Trophoblast cell (in vitro differentiated cells and primary cell): ENCODE results near the gene LHFPL2.
A peak's percentile ranks its signal among the peaks of the same experiment; 100 is the strongest.

Experiments
- DNase-seq, 2 donors: peaks; one replicate each; pipeline ENCODE4 v3.0.0-alpha.2; 2016
- H2AFZ ChIP-seq: 2 replicates; pipeline ENCODE4 v1.6.1; 2013; ENCODE audit warnings: low read length, moderate library complexity, mild to moderate bottlenecking; ENCODE audit not compliant: insufficient read depth, poor library complexity
- H2AK5ac ChIP-seq: 2 replicates; pipeline ENCODE4 v1.6.1; 2013; ENCODE audit warnings: mild to moderate bottlenecking, low read length
- H2BK120ac ChIP-seq: 2 replicates; pipeline ENCODE4 v1.6.1; 2013; ENCODE audit warnings: low read length, mild to moderate bottlenecking, moderate library complexity; ENCODE audit not compliant: insufficient read depth, poor library complexity
- H2BK12ac ChIP-seq: 2 replicates; pipeline ENCODE4 v1.6.1; 2013; ENCODE audit warnings: mild to moderate bottlenecking, low read length, moderate library complexity
- H2BK5ac ChIP-seq: 2 replicates; pipeline ENCODE4 v1.6.1; 2013; ENCODE audit warnings: low read length, low read depth, moderate library complexity, mild to moderate bottlenecking; ENCODE audit not compliant: poor library complexity
- H3K14ac ChIP-seq: 2 replicates; pipeline ENCODE4 v1.6.1; 2013; ENCODE audit warnings: mild to moderate bottlenecking, low read length
- H3K18ac ChIP-seq: 2 replicates; pipeline ENCODE4 v1.6.1; 2013; ENCODE audit warnings: mild to moderate bottlenecking, low read length
- H3K23ac ChIP-seq: 2 replicates; pipeline ENCODE4 v1.6.1; 2013; ENCODE audit warnings: low read length
- H3K27ac ChIP-seq: 2 replicates; pipeline ENCODE4 v1.5.1; 2013; ENCODE audit warnings: low read depth, mild to moderate bottlenecking, inconsistent platforms, low read length, moderate library complexity
- H3K27me3 ChIP-seq: 2 replicates; pipeline ENCODE4 v1.6.1; 2013; ENCODE audit warnings: inconsistent platforms, mild to moderate bottlenecking, low read length, moderate library complexity; ENCODE audit not compliant: insufficient read depth
- H3K36me3 ChIP-seq, 2 experiments: 1 replicate in 1 of 2; 2 replicates in 1 of 2; pipeline ENCODE4 v1.6.1; 2013; ENCODE audit warnings: low read length in 2 of 2, mild to moderate bottlenecking in 2 of 2, moderate library complexity in 1 of 2; ENCODE audit not compliant: insufficient read depth in 2 of 2, control insufficient read depth in 1 of 2
- H3K4ac ChIP-seq: 2 replicates; pipeline ENCODE4 v1.6.1; 2013; ENCODE audit warnings: low read depth, mild to moderate bottlenecking, low read length, moderate library complexity
- H3K4me1 ChIP-seq, 2 experiments: 1 replicate in 1 of 2; 2 replicates in 1 of 2; pipeline ENCODE4 v1.6.1; 2013; ENCODE audit warnings: low read length in 2 of 2, mild to moderate bottlenecking in 2 of 2, moderate library complexity in 1 of 2; ENCODE audit not compliant: insufficient read depth in 2 of 2, control insufficient read depth in 1 of 2
- H3K4me2 ChIP-seq: 2 replicates; pipeline ENCODE4 v1.6.1; 2013; ENCODE audit warnings: inconsistent platforms, mild to moderate bottlenecking, low read length, moderate library complexity
- H3K4me3 ChIP-seq: 2 replicates; pipeline ENCODE4 v1.5.1; 2013; ENCODE audit warnings: mild to moderate bottlenecking, low read depth, low read length, inconsistent platforms
- H3K79me1 ChIP-seq: one replicate; pipeline ENCODE4 v1.6.1; 2013; ENCODE audit warnings: low read length
- H3K79me2 ChIP-seq: 2 replicates; pipeline ENCODE4 v1.6.1; 2013; ENCODE audit warnings: low read length, mild to moderate bottlenecking; ENCODE audit not compliant: control insufficient read depth, insufficient read depth, poor library complexity
- H3K9ac ChIP-seq: 2 replicates; pipeline ENCODE4 v1.6.1; 2013; ENCODE audit warnings: mild to moderate bottlenecking, low read length
- H3K9me3 ChIP-seq: 2 replicates; pipeline ENCODE4 v1.6.1; 2013; ENCODE audit warnings: low read depth, mild to moderate bottlenecking, control low read depth, inconsistent platforms, low read length; ENCODE audit not compliant: insufficient read depth
- H4K12ac ChIP-seq: 2 replicates; pipeline ENCODE4 v1.6.1; 2013; ENCODE audit warnings: low read depth, mild to moderate bottlenecking, low read length, moderate library complexity
- H4K8ac ChIP-seq: 2 replicates; pipeline ENCODE4 v1.6.1; 2013; ENCODE audit warnings: low read depth, mild to moderate bottlenecking, low read length, moderate library complexity
- H4K91ac ChIP-seq: one replicate; pipeline ENCODE4 v1.6.1; 2013; ENCODE audit warnings: low read depth, mild to moderate bottlenecking, low read length, moderate library complexity
- WGBS: extraction: QIAGEN DNeasy Blood & Tissue Kit; methylation state at CpG from one replicate; pipeline ENCODE4 v1.1.7; 2013; ENCODE audit warnings: missing lambda C conversion rate; ENCODE audit not compliant: insufficient read length, insufficient coverage; ENCODE audit errors: extremely low coverage; 5-methylcytosine and 5-hydroxymethylcytosine counted together

LHFPL2 gene

GRCh38 chr5:78627175-78627574 is 21.4 kb downstream of the LHFPL2 start:
- peaks cover 9% of the 10 kb centered on the region for H3K79me2 ChIP-seq
- no peak overlapping the region for H2AFZ ChIP-seq
- H3K23ac ChIP-seq: no peak overlapping the region
- peaks cover 22% of the 10 kb centered on the region for H3K79me1 ChIP-seq
- H3K4me2 ChIP-seq: no peak overlapping the region
- H2BK12ac ChIP-seq: no peak overlapping the region
- H3K27me3 ChIP-seq: no peaks in the 10 kb centered on the region
- peak overlapping the region; percentile 89 for H3K27ac ChIP-seq
- no peak overlapping the region for H2BK120ac ChIP-seq
- peaks cover 47 to 55% of the 10 kb centered on the region in 2 experiments for H3K4me1 ChIP-seq
- peaks cover 7 to 18% of the 10 kb centered on the region in 2 experiments for H3K36me3 ChIP-seq
- no peak overlapping the region for H2AK5ac ChIP-seq
- H3K9me3 ChIP-seq: no peaks in the 10 kb centered on the region
- no peak overlapping the region for H3K9ac ChIP-seq
- no peak overlapping the region for H3K14ac ChIP-seq
- no peak overlapping the region for H2BK5ac ChIP-seq
- H3K4me3 ChIP-seq: no peak overlapping the region
- no peak overlapping the region for H4K12ac ChIP-seq
- WGBS: no CpG with 5 or more reads among the region's 3 CpGs
- no peak overlapping the region for H4K8ac ChIP-seq
- H3K18ac ChIP-seq: no peak overlapping the region
- no peak overlapping the region for H3K4ac ChIP-seq
- H4K91ac ChIP-seq: peak overlapping the region; percentile 97
- DNase-seq: no peak

- Histone ChIP-seq H3K4me3 (no peak overlapping the region), H3K27me3 (no peaks in the 10 kb centered on the region)
- no CpG with 5 or more reads among the region's 10 CpGs for WGBS
Measured at GRCh38 chr5:78626009-78626571, 22.5 kb downstream of the LHFPL2 start.

GRCh38 chr5:78624992-78625391 is 23.6 kb downstream of the LHFPL2 start:
- H2AK5ac ChIP-seq: no peak overlapping the region
- H4K91ac ChIP-seq: no peak overlapping the region
- H3K27me3 ChIP-seq: no peaks in the 10 kb centered on the region
- no peak overlapping the region for H3K4me2 ChIP-seq
- peak overlapping the region; percentile 49 for H3K4ac ChIP-seq
- H3K4me3 ChIP-seq: no peak overlapping the region
- H4K12ac ChIP-seq: no peak overlapping the region
- H3K79me1 ChIP-seq: peaks cover 18% of the 10 kb centered on the region
- H3K36me3 ChIP-seq: peaks cover 5 to 12% of the 10 kb centered on the region in 2 experiments
- no peak overlapping the region for H4K8ac ChIP-seq
- no peak for DNase-seq
- H3K9ac ChIP-seq: no peak overlapping the region
- H3K27ac ChIP-seq: no peak overlapping the region
- WGBS: no CpG with 5 or more reads among the region's 4 CpGs
- H3K23ac ChIP-seq: peak overlapping the region; percentile 66
- no peak overlapping the region for H3K14ac ChIP-seq
- no peak overlapping the region for H2BK12ac ChIP-seq
- H3K4me1 ChIP-seq: peaks cover 29 to 38% of the 10 kb centered on the region in 2 experiments
- H3K18ac ChIP-seq: peak overlapping the region; percentile 53
- H2BK120ac ChIP-seq: no peak overlapping the region
- peaks cover 3% of the 10 kb centered on the region for H3K9me3 ChIP-seq
- H2AFZ ChIP-seq: no peak overlapping the region
- H3K79me2 ChIP-seq: peaks cover 11% of the 10 kb centered on the region
- H2BK5ac ChIP-seq: no peak overlapping the region

More at GRCh38 chr5:78626009-78626571, 22.5 kb downstream of the LHFPL2 start:
- Histone ChIP-seq H3K4ac (no peak overlapping the region), H3K18ac (no peak overlapping the region), H3K79me2 (peaks cover 9% of the 10 kb centered on the region), H3K79me1 (peaks cover 21% of the 10 kb centered on the region), H4K12ac (no peak overlapping the region), H3K9ac (no peak overlapping the region), H3K9me3 (no peaks in the 10 kb centered on the region), H4K91ac (no peak overlapping the region), H2BK12ac (no peak overlapping the region), H2BK5ac (no peak overlapping the region), H3K23ac (no peak overlapping the region), H3K27ac (no peak overlapping the region), H2AFZ (no peak overlapping the region), H3K4me2 (no peak overlapping the region), H3K14ac (no peak overlapping the region), H3K36me3 (peaks cover 6 to 14% of the 10 kb centered on the region in 2 experiments), H2BK120ac (no peak overlapping the region), H3K4me1 (peaks cover 38 to 48% of the 10 kb centered on the region in 2 experiments), H4K8ac (no peak overlapping the region), H2AK5ac (no peak overlapping the region)
- no peak for DNase-seq

GRCh38 chr5:78624011-78624541 is 24.5 kb downstream of the LHFPL2 start:
- no peak overlapping the region for H4K8ac ChIP-seq
- no peak for DNase-seq

More at GRCh38 chr5:78624011-78624541, 24.5 kb downstream of the LHFPL2 start:
- no peak overlapping the region for H3K18ac ChIP-seq
- WGBS: no CpG with 5 or more reads among the region's 2 CpGs
- no peak overlapping the region for H3K4me3 ChIP-seq
- peaks cover 11% of the 10 kb centered on the region for H3K79me1 ChIP-seq
- H3K27me3 ChIP-seq: no peaks in the 10 kb centered on the region
- no peak overlapping the region for H2AFZ ChIP-seq
- no peak overlapping the region for H3K4me2 ChIP-seq
- H3K79me2 ChIP-seq: peaks cover 11% of the 10 kb centered on the region
- no peak overlapping the region for H3K14ac ChIP-seq
- H2BK120ac ChIP-seq: no peak overlapping the region
- H2AK5ac ChIP-seq: no peak overlapping the region
- H3K9ac ChIP-seq: no peak overlapping the region
- no peak overlapping the region for H3K23ac ChIP-seq
- H3K4me1 ChIP-seq: peaks cover 25 to 33% of the 10 kb centered on the region in 2 experiments
- H2BK5ac ChIP-seq: no peak overlapping the region
- peaks cover 3% of the 10 kb centered on the region for H3K9me3 ChIP-seq
- H3K27ac ChIP-seq: no peak overlapping the region
- H3K4ac ChIP-seq: no peak overlapping the region
- peaks cover 3 to 12% of the 10 kb centered on the region in 2 experiments for H3K36me3 ChIP-seq
- no peak overlapping the region for H4K12ac ChIP-seq
- no peak overlapping the region for H4K91ac ChIP-seq
- no peak overlapping the region for H2BK12ac ChIP-seq
